SK-N-DZ (cell line): ENCODE measurements around the gene DHRSX.
"Not testable (repeated sequence)": the region's sequence is repeated elsewhere in the genome, so short reads cannot be mapped to it uniquely, and the experiment has no call there.

Experiments used
- DNase-seq: peaks from one replicate; pipeline ENCODE4 v3.0.0-alpha.2; 2015; ENCODE audit warnings: low spot score

The DHRSX gene

GRCh38 chrX:2457289-2458133, 43.3 kb downstream of the DHRSX start:
- DNase-seq, result no peak

- not testable (repeated sequence) for DNase-seq
These were observed 44.7 kb downstream of the DHRSX start for GRCh38 chrX:2456091-2456490.

- not testable (repeated sequence) for DNase-seq
These were observed 46.2 kb downstream of the DHRSX start for GRCh38 chrX:2454620-2455019.

GRCh38 chrX:2452799-2453198, 48.0 kb downstream of the DHRSX start:
- DNase-seq, result no peak

- DNase-seq, result no peak
These were observed 48.4 kb downstream of the DHRSX start for GRCh38 chrX:2452317-2452784.

GRCh38 chrX:2451501-2452316, 49.1 kb downstream of the DHRSX start:
- no peak for DNase-seq

GRCh38 chrX:2450681-2451080, 50.1 kb downstream of the DHRSX start:
- no peak for DNase-seq

- no peak for DNase-seq
These were observed 51.5 kb downstream of the DHRSX start for GRCh38 chrX:2449135-2449886.

- DNase-seq, result no peak
These were observed 53.3 kb downstream of the DHRSX start for GRCh38 chrX:2447484-2447883.

- no peak for DNase-seq
These were observed 54.0 kb downstream of the DHRSX start for GRCh38 chrX:2446815-2447214.

GRCh38 chrX:2445662-2446623, 54.8 kb downstream of the DHRSX start:
- no peak for DNase-seq

- DNase-seq, result no peak
These were observed 58.1 kb downstream of the DHRSX start for GRCh38 chrX:2442694-2443093.

- DNase-seq, result no peak
These were observed 59.3 kb downstream of the DHRSX start for GRCh38 chrX:2441466-2441865.

GRCh38 chrX:2439613-2440012, 61.2 kb downstream of the DHRSX start:
- DNase-seq, result no peak

- DNase-seq, result no peak
These were observed 65.3 kb downstream of the DHRSX start for GRCh38 chrX:2435465-2435864.

GRCh38 chrX:2434270-2435163, 66.3 kb downstream of the DHRSX start:
- DNase-seq, result no peak

GRCh38 chrX:2432298-2432863, 68.4 kb downstream of the DHRSX start:
- DNase-seq, result no peak

- DNase-seq, result no peak
These were observed 70.4 kb downstream of the DHRSX start for GRCh38 chrX:2430265-2430825.

- no peak for DNase-seq
These were observed 73.0 kb downstream of the DHRSX start for GRCh38 chrX:2427737-2428136.
